GM21723 (cell line): Measurements from ENCODE around the gene TTYH3.
A peak's percentile ranks its signal among the peaks of the same experiment; 100 is the strongest.
"Not testable (repeated sequence)": the region's sequence is repeated elsewhere in the genome, so short reads cannot be mapped to it uniquely, and the experiment has no call there.

Source experiments
- ATAC-seq: cut with Tn5 transposase; IDR thresholded peaks from one replicate; pipeline ENCODE4 v1.9.1; 2021; ENCODE audit warnings: mild to moderate bottlenecking, moderate library complexity; ENCODE audit not compliant: unreplicated experiment

The TTYH3 gene

DNA sequence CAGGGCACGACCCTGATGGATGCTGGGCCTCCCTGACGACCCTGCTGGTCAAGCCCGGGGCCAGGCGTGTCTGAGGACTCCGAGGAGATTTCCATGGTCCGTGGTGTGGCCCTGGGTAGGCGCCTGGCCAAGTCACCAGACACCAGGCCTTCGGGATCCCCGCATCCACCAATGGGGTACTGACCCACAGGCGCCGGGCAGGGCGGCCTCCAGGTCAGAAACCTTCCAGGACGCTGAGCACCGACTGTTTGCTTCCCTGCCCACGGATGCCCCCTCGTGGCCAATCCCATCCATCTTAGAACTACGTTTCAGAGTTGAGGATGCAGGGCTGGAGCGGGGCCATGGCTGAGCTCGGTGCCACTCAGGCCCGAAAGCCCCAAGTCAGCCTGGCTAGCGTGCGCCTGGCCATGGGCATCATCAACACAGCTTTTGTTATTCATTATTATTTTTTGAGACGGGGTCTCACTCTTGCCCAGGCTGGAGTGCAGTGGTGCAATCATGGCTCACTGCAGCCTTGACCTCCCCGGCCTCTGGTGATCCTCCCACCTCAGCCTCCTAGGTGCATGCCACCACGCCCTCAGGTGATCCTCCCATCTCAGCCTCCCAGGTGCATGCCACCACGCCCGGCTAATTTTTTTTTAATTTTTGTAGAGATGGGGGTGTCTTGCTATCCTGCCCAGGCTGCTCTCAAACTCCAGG is 49.2 kb downstream of the TTYH3 start:
- ATAC-seq = no peak

DNA sequence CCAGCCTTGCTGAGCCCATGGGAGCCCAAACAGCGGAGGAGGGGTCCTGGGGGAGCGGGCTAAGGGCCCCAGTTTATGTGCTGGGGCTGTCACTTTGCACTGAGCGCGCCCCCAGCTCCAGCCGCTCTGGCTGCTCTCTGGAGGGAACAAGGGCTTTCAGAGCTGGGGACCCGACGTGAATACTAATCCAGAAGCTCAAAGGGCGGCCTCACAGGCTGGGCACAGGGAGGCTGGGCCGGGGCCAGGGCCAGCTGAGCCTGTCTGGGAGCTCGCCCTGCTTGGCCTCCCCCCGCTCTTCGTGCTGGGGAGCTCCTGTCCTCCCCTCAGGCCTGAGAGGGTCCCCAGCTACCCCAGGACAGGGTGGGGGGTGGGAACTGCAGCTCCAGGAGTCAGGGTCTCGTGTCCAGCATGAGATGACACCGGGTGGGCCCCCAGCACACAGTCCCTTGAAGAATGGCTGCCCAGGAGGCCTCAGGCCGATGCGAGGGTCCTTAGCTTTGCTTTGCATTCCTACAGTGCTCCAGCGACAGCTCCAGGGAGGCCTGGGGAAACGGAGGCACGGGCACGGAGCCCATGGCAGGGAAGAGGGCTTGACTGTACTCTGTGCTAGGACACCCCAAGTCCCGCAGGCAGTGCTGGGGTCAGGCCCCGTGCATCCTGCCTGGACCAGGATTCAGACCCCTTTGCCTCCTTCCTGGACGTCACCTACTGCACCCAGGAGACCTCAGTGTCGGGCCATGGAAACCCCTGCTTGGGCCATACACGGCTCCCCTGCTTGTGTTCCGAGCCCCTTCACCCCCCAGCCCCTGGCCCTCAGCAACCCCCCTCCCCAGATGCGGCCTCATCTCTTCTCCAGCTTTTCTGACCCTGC is 50.4 kb downstream of the TTYH3 start:
- no peak for ATAC-seq

DNA sequence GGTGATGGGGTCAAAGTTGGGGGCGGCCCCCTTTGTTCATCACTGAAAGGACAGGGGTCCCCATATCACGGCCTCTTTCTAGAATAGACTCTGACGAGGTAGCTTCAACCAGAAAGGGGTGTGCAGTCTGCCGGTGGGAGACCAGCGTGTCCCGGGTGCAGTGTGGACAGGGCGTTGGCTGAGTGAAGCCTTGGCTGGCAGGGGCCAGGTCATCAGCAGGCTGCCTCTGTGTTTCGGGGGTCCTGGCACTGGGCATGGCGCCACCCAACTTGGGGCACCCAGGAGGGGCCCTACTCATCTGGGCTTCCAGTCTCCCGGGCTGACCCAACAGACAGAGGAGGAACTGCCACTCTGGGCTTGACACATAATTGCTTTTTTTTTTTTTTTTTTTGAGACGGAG is 52.7 kb downstream of the TTYH3 start:
- ATAC-seq = no peak

DNA sequence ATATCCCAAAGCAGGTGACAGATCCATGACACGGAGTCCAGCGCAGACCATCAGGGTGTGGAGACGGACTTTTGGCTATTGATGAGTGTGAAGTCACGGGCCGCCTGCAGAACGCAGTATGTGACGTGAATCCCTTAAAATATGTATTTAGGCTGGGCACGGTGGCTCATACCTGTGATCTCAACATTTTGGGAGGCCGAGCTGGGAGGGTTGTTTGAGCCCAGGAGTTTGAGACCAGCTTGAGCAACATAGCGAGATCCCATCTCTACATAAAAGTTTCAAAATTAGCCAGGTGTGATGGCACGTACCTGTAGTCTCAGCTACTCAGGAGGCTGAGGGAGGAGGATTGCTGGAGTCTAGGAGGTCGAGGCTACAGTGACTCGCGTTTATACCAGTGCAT is 54.3 kb downstream of the TTYH3 start:
- ATAC-seq = no peak

DNA sequence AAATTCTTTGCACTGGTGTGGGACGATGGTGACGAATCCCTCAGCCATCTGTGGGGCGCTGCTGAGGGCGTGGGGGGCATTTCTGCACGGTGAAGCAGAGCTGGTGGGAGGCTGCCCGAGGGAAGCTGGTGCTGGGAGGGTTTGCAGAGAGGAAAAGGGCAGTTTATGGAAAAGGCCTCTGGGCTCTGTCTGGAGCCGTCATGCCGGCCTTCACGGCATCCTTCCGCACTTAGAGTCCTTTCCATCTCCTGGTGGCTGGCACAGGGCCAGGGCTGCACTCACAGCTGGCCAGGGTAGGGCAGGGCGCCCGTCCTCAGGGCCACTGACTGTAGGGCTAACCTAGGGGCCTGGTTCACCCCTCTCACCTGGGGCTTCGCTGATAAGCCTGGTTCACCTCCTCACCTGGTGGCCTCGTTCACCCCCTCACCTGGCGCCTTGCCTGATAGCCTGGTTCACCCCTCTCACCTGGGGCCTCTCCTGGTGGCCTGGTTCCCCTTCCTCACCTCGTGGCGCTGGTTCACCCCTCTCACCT is 55.6 kb downstream of the TTYH3 start:
- ATAC-seq = no peak

DNA sequence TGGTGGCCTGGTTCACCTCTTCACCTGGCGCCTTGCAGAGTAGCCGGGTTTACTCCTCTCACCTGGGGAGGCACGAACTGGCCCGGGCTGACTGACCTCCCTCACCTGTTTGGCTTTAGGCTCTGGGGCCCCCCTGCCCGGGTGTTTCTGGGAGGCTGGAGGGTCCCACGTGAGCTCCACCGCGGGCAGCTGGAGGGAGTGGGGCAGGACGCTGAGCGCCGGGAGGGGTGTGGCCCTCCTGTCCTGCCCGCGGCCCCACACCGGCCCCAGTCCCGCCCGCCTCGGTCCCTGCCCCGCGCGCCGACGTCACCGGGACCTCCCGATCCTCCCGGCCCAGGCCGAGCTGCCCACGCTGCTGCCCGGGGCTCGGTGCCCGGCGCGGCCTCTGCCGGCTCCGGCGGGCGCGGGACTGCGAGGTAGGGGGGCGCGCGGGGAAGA is 56.1 kb downstream of the TTYH3 start, which contains the start of gene AMZ1:
AMZ1 (plus strand) TSS at position 322 of the 438 bp plus-strand sequence. CDS start 12,250 bp downstream, outside the sequence.
- no peak for ATAC-seq

DNA sequence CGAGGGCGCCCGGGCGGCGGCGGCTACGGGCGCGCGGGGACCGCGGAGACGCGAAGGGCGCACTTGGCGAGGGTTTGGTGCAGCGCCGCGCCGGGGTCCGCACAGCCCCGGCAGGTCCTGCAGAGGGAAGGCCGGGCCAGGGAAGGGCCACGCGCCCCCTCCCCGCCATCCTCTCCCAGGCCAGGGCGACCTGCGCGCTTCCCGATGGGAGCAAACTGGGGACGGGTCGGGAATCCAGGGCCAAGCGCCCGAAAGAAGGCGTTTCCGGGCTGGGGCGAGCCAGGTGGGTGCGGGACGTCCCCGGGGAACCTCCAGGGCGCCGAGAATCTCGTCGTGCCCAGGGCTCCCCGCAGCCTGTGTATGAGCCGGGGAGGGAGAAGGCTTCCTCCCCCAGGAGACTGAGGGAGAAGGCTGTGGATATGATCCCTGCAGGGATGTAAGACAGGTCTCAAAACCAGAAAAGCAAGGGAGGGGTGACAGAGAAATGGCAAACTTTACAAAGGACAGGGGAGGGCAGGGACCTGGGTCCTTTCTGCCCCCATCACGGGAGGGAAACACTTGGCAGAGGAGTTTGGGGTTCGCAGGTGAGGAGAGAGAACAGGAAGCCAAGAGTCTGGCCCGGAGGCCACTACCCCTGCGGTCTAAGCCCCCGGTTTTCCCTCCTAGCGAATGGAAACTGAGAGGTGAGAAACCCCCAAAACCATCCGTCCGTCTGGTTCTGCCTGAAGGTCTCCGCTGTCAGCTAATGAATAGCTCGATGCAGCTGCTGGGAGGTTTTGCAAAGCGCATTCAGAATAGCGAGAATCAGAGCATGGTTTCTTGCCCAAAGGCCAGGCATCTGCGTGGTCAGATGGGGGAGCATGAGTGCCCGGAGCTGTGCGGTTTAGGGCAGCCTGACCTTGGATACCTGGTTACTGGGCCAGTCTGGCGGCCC is 56.9 kb downstream of the TTYH3 start:
- ATAC-seq = peak; percentile 87

DNA sequence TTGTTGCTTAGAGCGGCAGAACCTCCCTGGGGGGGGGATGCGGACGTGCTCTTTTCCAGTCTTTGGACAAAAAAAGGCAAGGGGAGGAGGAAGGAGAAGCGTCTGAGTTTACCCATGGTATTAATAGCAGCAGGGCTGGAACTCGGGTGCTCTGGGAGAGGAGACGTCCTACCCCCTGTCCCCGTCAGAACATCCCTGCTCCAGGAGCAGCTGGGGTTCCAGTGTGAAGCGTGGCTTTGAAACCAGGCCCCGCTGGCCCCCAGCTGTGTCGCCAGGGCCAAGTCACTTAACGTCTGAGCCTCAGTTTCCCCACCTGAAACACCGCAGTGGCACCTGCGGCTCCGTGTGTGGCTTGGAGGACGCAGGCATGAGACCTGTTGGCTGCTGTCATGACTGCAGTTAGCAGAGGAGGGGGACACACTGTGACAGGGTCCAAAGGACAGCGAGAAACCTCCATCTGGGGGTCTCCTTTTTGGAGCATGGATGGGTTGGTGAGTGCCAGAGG is 57.6 kb downstream of the TTYH3 start:
- no peak for ATAC-seq

DNA sequence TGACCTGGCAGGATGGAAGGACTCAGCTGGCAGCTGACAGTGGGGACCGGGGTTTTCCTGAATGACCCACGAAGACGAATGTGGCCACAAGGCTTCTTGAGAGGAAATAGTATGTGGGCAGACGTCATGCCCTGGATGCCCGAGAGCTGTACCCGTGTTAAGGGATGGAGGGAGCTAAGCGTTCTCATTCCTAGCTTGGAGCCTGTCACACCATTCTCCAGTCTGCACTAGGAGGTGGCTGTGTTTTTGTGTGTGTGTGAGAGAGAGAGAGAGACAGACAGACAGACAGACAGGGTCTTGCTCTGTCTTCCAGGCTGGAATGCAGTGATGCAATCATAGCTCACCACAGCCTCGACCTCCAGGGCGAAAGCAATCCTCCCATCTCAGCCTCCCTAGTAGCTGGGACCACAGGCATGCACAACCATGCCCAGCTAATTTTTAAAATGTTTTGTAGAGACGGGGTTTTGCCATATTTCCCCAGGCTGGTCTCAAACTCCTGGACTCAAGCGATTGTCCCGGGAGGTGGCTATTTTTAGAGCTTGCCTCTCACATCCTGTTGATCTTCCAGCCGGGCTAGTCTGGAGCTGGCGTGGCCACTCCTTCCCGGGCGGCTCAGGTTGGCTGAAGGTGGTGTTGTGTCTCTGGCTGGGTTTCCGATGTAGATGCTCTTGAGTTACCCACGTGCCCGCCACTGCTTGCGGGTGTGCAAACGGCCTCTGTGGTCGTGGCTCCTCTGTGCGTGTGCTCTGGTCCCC is 58.3 kb downstream of the TTYH3 start:
- no peak for ATAC-seq

DNA sequence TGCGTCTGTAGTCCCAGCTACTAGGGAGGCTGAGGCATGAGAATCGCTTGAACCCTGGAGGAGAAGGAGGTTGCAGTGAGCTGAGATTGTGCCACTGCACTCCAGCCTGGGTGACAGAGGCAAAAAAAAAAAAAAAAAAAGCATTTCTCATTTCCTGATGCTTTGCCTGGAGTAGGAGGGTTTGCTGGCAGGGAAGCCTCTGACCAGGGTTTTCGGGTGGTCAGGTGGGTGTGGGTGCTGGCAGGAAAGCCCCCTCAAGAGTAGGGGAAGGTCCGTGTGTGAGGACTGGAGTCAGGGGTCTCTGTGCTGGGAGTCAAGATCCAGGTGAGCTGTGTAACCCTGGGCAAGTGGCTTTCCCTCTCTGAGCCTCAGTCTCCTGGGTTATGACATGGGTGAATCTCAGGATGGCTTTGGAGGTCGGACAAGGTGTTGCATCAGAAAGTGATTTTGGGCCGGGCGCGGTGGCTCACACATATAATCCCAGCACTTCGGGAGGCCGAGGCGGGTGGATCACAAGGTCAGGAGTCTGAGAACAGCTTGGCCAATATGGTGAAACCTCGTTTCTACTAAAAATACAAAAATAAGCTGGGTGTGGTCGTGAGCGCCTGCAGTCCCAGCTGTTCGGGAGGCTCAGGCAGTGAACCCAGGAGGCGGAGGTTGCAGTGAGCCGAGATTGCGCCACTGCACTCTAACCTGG is 59.4 kb downstream of the TTYH3 start:
- no peak for ATAC-seq

DNA sequence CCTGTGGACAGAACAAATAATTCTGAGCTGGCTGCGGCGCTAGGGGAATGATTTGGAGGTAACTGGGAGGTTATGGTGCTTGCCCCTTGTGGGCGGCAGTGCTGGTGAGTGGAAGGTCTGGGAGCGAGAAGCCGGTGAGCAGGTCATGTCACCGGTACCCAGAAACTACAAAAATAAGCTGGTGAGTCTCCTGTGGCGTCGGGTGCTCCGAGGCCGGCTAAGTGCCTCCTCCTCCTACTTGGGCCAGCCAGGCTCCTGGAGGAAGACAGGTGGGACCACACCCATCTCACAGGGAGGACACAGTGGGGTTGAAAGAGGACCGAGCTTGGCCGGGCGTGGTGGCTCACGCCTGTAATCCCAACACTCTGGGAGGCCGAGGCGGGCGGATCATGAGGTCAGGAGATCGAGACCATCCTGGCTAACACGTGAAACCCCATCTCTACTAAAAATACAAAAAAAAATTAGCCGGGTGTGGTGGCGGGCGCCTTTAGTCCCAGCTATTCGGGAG is 60.2 kb downstream of the TTYH3 start:
- ATAC-seq = not testable (repeated sequence)

DNA sequence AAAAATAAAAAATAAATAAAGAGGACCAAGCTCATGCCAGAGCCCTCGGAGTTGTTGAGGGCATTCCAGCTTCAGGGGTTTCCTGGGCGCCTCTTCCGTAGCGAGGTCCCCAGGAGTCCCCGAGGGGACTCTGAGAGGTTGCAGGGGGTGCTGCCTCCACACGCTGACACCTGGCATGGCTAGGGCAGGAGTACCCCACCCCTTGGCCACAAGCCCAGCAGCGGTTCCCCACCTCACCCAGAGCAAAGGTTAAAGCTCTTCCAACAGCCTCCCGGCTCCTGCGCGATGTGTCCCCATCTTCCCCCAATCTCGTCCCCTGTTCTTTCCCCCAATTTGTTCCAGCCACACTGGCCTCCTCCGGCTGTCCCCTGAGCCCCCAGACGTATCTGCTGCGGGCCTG is 60.8 kb downstream of the TTYH3 start:
- ATAC-seq = no peak

DNA sequence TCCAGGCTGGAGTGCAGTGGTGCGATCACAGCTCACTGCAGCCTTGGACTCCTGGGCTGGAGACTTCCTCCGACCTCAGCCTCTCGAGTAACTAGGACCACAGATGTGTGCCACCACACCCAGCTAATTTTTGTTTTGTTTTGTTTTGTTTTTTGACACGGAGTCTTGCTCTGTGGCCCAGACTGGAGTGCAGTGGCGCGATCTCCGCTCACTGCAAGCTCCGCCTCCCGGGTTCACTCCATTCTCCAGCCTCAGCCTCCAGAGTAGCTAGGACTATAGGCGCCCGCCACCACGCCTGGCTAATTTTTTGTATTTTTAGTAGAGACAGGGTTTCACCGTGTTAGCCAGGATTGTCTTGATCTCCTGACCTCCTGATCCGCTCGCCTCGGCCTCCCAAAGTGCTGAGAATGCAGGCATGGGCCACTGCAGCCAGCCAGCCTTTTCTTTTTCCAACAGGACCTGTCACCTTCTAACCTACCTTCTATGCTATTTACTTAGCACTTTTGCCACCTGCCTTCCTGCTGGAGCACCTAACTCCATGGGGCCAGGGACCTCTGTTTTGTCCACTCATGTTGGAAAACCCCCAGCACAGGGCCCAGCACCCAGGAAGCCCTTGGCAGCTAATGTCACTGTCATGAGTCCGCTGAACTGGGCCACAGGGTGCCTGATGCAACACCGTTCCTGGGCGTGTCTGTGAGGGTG is 61.8 kb downstream of the TTYH3 start:
- not testable (repeated sequence) for ATAC-seq

DNA sequence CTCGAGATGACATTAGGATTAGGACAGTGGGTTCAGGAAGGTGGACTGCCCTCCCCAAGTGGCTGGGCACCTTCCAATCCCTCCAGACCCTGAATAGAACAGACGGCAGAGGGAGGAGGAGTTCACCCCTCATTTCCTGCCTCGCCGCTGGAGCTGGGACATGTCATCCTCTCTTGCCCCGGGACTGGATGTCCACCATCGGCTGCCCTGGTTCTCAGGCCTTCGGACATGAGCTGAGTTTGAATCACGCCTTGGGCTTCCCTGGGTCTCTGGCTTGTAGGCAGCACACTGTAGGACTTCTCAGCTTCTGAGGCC is 62.3 kb downstream of the TTYH3 start:
- ATAC-seq = not testable (repeated sequence)

DNA sequence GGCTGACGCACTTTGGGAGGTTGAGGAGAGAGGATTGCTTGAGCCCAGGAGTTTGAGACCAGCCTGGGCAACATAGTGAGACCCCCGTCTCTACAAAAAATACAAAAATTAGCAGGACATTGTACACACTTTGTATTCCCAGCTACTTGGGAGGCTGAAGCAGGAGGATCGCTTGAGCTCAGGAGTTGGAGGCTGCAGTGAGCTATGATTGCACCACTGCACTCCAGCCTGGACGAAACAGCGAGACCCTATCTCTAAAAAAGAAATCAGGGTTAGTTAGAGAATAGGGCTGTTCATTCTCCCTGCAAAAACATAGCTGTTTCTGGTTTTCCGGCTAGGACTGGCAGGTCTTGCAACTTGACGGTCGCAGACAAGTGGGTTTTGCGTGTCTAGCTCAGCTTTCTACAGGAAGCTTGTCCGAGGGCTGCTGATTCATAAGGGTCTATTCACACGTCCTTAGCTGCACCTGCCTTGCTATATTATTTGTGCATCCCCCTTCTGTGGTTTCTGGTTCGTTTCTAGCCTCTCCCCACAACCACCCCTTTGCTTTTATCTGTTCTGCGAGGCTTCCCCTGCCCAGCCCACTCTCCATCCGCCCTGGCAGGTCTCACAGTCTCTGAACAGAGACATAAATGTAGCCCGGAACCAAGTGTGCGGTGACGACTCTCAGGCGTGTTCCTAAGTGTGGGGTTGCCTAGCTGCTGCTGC is 66.9 kb downstream of the TTYH3 start:
- peak; percentile 96 for ATAC-seq

DNA sequence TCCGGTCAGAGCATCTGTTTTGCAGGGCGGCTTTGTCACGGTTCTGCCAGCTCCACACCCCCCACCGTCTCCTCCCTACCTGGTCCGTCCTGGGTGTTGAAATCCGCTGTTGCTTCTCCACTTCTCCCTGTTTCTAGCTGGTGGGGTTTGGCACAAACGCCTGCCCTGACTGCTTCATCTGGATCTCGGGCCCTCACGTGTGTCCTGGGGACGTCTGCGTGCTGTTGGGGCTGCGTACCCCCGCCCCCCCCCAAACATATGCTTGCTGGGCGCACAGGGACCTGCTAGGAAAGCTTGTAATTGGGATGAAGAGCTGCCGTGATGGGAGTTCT is 67.5 kb downstream of the TTYH3 start:
- no peak for ATAC-seq

DNA sequence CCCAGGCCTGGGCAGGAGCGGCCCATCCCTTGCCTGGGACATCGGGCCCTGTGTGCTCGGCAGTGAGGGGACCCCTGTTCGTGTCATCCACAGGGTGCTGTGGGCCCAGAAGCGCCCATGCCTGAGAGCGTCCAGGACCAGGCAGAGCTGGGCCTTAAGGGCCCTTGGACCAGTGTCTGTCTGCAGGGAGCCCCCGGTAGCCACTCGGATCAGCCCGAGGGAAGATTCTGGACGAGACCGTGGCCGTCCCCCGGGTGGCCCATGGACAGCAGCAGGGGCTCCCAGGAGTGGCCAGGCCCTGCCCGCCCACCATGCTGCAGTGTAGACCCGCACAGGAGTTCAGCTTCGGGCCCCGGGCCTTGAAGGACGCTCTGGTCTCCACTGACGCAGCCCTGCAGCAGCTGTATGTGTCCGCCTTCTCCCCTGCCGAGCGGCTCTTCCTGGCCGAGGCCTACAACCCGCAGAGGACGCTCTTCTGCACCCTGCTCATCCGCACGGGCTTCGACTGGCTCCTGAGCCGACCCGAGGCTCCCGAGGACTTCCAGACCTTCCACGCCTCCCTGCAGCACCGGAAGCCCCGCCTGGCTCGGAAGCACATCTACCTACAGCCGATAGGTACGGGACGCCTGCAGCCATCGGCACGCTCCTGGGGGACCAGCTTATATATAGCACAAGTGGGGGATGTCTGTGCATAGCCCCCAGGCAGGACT is 68.5 kb downstream of the TTYH3 start:
- no peak for ATAC-seq
